ENCODE data around the gene PRCD. TPM values are rescaled to one million over a fixed set of nuclear protein-coding genes. Genes with fewer than 3 reads are reported as not detected.

The PRCD gene
- total RNA-seq (1 to 10 TPM; 1.5 to 5.4 (median 2.4) TPM), polyA plus RNA-seq (10 to 100 TPM in 1 of 2 donors, 1 to 10 TPM in 1; 3.7 to 17.3 TPM)
- long read RNA-seq, donor 1, partial matches to known transcripts, result 0 of 2 reads
- long read RNA-seq, donor 1, other reads (novel, unspliced or antisense), result 2 of 2 reads
- long read RNA-seq, donor 2, partial matches to known transcripts, result 1 of 3 reads
- long read RNA-seq, donor 2, other reads (novel, unspliced or antisense), result 2 of 3 reads
- long read RNA-seq, donor 3, partial matches to known transcripts, result 0 of 3 reads
- long read RNA-seq, donor 3, other reads (novel, unspliced or antisense), result 3 of 3 reads

GRCh38 chr17:76539631-76540271, at the start of gene PRCD:
PRCD (plus strand) TSS chr17:76540044; CDS start chr17:76540142, 98 bp downstream.
- no peaks in the 10 kb centered on the region for H3K36me3 ChIP-seq
- no peak for TF ChIP-seq CTCF (IDR thresholded peaks at IDR 0.05)
- intact Hi-C loops (cut with DNase I), result loop anchor here in 1 of 10 donors (10.0 kb wide), 1 partner anchor 185 kb away; the partner anchor contains the start of genes JMJD6 and METTL23
- H3K27me3 ChIP-seq, result peaks cover 0 to 63% (median 0%) of the 10 kb centered on the region in 7 donors
- WGBS, 2 donors, result 73 to 74% methylated on average over 22 of the region's 22 CpGs
- ATAC-seq (no peak), DNase-seq (no peak)
- no peaks in the 10 kb centered on the region for H3K9me3 ChIP-seq
- peak within 1 kb of the TSS in 9 of 10 donors; percentile 35 to 64 (median 48) for H3K4me3 ChIP-seq
- H3K27ac ChIP-seq, result peak within 1 kb of the TSS; percentile 77 to 89 (median 82)
- H3K4me1 ChIP-seq, result peaks cover 36 to 84% (median 53%) of the 10 kb centered on the region in 9 donors

- 79 to 82% methylated on average over 10 of the region's 10 CpGs for WGBS, 2 donors
- peaks cover 0 to 10% (median 0%) of the 10 kb centered on the region in 9 donors for H3K36me3 ChIP-seq
- peak overlapping the region in 2 of 10 donors; percentile 81 to 96 for H3K27ac ChIP-seq
- ATAC-seq, result no peak
- peak in 1 of 2 donors; percentile 8 for DNase-seq
- H3K4me1 ChIP-seq, result peaks cover 7 to 80% (median 35%) of the 10 kb centered on the region in 9 donors
- H3K4me3 ChIP-seq, result no peak overlapping the region
- no peak for TF ChIP-seq CTCF (IDR thresholded peaks at IDR 0.05)
- intact Hi-C loops (cut with DNase I), result no loop called here
- H3K9me3 ChIP-seq, result no peaks in the 10 kb centered on the region
- no peaks in the 10 kb centered on the region for H3K27me3 ChIP-seq
Measured at GRCh38 chr17:76490112-76490710, 49.6 kb upstream of the PRCD start.

- peaks cover 0 to 10% (median 0%) of the 10 kb centered on the region in 9 donors for H3K36me3 ChIP-seq
- WGBS, 2 donors, result 78 to 83% methylated on average over 17 of the region's 17 CpGs
- ATAC-seq (peak in 6 of 8 donors; percentile 10 to 43 (median 22)), DNase-seq (peak in 1 of 2 donors; percentile 32)
- H3K4me3 ChIP-seq, result peak overlapping the region in 1 of 10 donors; percentile 37
- H3K27ac ChIP-seq, result peak overlapping the region; percentile 53 to 96 (median 76)
- TF ChIP-seq CTCF (IDR thresholded peaks at IDR 0.05), result no peak
- peaks cover 7 to 79% (median 40%) of the 10 kb centered on the region in 9 donors for H3K4me1 ChIP-seq
- intact Hi-C loops (cut with DNase I), result no loop called here
- H3K27me3 ChIP-seq, result no peaks in the 10 kb centered on the region
- no peaks in the 10 kb centered on the region for H3K9me3 ChIP-seq
Measured at GRCh38 chr17:76491271-76492122, 48.3 kb upstream of the PRCD start.
